T47D (cell line): ENCODE results near the gene AUTS2.

ENCODE experiments used
- DNase-seq, 2 experiments: peaks; one replicate each; pipeline versions ENCODE4 v3.0.0 to v3.0.0-alpha.2; 2011 to 2012; ENCODE audit warnings: low read depth in 1 of 2, low spot score in 1 of 2
- JUND ChIP-seq: IDR thresholded peaks from 2 replicates; pipeline ENCODE4 v1.6.1; 2012; ENCODE audit warnings: low read depth
- in situ Hi-C: cut with HindIII; loops from 2 replicates; pipeline ENCODE4 v1.10.0; 2016; ENCODE audit warnings: low sequenced_read_pairs, low pct_unique_long_range_greater_than_20kb

AUTS2 gene

DNA sequence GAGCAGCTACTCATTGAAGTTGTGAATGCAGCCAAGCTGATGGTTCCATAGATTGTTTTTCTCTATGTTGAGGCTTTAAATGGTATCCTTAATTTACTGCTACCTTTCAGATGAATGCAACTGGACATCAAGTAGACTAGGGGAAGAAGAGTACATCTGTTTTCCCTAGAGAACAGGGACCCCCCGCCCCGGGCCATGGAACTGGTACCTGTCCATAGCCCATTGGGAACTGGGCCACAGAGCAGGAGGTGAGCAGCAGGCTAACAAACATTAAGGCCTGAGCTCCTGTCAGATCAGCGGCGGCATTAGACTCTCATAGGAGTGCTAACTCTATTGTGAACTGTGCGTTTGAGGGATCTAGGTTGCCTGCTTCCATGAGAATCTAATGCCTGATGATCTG lies 391.3 kb downstream of the AUTS2 start:
- in situ Hi-C loops: no loop called here
- TF ChIP-seq JUND: no peak
- DNase-seq: no peak

DNA sequence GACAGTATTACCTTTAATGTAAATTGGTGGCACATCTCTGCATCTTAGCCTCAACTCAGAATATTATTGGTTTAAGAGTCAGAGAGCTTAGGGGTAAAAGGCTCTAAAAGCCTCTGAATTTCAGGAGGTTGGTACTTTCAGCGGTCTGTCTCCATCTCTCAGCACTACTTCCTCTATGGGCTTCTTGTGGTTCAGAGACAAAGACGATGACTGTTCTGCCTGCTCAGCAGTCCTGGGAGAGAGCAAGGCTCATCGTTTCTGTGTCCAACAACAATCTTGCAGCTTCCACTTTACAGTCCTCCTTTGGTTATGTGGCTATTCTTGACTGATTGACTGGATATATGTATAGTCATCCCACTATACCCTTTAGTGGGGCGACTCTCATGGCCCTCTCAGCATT lies 394.7 kb downstream of the AUTS2 start:
- in situ Hi-C loops: no loop called here
- TF ChIP-seq JUND: no peak
- DNase-seq: no peak

DNA sequence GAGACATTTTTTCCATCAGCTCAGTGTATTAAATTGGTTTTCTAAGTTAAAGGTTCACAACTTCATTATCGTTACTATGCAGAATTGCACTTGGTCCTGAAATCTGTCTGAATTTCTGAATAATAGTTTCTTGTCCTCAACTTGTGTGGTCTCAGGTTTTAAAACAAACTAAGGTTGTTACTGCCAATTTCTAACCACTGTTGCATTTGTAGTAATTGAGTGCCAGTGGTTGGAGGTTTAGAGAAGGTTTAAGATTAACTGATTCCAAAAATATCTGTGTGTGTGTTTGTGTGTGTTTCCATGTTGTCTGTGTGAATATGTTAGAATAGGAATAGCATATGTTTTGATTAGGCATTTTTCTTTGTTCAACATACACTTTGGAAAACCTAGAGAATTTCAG lies 395.9 kb downstream of the AUTS2 start:
- TF ChIP-seq JUND: no peak
- in situ Hi-C loops: no loop called here
- no peak for DNase-seq

DNA sequence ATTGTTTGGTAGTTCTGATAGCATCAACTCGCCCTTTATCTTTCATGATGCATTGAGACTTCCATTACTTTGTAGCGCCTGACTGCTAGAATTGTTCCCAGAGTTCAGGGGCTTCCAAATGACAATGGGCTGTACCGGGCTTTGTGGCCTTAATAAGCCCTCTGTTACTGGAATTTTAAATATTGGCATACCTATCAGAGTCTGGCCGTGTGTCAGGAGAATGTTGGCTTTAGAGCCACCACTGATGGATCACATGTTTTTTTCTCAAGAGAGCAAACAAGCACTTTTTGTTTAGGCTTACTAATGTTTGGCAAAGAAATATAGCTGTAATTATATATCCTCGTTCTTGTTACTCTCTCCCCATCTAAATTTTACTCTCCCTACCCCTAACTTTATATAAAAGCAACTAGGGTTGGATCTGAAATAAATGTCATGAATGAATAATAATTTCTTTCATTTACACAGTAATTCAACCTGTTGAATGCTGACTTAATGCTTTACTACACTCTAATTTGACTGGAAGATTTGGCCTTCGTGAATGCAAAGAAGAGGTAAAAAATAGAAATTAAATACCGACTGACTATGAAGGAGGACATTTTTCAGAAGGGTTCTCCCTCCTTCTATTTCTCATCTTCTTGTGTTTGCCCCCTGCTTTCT lies 396.7 kb downstream of the AUTS2 start:
- no peak for TF ChIP-seq JUND
- in situ Hi-C loops: no loop called here
- peak; percentile 27 to 64 for DNase-seq

DNA sequence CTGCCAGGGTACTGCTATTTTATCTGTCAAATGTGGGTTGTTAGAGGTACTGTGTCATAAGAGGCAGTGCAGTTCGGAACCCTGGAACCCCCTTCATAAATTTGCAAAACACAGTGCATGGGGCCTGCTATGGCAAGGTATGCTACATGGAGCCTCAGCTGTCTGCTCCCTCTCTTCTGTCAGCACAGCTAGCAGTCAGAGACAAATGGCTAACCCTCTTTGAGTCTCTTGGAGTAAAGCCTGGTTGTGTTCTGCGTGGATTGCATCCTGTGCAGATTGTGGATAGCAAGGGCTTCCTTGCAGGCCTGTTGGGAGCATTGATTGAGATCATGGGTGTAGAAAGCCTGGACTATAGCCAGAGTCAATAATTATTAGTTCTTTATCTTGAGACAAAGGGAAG lies 397.8 kb downstream of the AUTS2 start:
- no peak for TF ChIP-seq JUND
- in situ Hi-C loops: no loop called here
- no peak for DNase-seq

DNA sequence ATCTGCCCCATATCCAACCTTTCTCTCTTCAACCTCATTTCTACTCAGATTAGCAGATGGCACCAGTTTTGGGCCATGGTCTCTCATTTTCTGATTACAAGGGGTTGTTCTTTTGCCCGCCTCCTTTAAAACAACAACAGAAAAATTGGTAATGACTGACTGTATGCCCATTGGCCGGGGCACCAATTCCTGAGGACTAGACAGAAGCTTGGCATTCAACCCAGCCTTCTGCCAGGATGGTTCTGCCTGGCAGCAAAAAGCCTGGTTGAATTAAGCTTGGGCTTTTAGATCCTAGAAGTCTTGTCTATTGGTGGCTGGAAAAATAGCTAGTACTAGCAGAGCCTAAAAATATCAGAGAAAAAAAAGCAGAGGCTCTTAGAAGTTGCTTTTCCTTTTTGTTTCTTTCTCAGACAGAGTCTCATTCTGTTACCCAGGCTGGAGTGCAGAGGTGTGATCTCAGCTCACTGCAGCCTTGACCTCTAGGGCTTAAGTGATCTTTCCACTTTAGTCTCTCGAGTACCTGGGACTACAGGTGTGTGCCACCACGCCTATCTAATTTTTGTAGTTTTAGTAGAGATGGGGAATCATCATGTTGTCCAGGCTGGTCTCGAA lies 402.6 kb downstream of the AUTS2 start:
- no peak for TF ChIP-seq JUND
- in situ Hi-C loops: no loop called here
- no peak for DNase-seq

DNA sequence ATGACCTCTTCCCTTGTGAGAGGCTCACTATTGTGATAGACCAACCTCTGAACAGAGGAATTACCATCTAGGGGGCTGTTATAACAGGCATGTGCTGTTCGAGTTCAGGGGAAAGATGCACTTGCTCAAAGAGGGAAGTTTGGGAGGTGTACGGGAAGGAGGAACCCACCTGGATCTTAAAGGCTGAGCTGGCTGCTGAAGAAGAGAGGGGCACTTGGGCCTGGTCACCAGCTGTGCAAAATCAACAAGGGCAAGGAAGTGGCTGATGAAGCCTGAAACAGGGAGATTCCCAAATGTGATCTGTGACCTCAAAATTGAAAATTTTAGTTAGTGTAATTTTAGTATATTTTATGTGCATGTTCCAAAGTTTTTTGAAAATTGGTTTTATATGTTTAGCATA lies 407.2 kb downstream of the AUTS2 start:
- in situ Hi-C loops: no loop called here
- DNase-seq: no peak
- TF ChIP-seq JUND: no peak

DNA sequence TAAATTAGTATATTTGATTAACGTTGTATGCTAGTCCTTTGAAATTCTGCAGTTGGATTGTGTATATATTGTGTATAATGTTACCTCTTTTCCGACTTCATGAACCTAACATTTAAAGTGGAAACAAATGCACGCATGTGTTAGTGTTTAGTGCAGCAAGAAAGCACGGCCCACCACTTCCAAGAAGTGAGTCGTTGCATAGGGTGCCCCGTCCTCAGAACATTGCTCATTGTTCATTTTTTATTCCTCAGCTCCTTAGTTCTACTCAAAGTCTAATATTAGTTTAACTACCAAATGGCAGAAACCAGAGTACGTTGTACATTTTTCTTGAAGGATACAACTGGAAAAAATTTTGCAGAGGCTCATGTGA lies 407.6 kb downstream of the AUTS2 start:
- no peak for DNase-seq
- in situ Hi-C loops: no loop called here
- TF ChIP-seq JUND: no peak

DNA sequence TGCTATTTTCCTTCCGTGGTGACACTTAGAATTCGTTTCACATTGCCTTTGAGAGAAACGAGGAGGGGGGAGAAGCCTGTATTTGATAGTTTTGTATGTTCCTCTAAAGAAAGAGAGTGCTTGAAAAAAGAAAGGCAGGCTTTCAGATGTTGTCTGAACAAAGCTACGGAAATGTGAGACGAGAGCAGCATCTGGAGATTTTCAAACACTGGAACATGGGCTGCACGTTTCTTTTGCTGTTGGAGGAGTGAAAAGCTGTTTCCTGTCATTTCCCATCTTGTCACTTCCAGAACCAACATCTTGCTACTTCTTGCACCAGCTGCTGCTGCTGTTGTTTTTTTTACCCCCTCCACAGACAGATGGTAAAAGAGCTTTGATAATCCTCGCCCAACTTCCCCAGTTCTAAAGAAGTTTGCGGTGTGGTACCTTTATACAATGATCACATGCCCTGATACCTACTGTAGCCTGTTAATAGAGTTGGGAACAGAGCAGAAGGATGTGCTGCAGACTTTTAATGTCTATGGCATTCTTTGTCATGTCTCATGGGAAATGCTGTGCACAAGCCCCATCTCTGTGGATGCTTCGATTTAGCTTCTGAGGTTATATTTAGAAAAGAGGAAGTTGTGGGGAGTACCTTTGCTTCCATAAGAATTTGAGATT lies 408.1 kb downstream of the AUTS2 start:
- in situ Hi-C loops: no loop called here
- no peak for DNase-seq
- TF ChIP-seq JUND: no peak

DNA sequence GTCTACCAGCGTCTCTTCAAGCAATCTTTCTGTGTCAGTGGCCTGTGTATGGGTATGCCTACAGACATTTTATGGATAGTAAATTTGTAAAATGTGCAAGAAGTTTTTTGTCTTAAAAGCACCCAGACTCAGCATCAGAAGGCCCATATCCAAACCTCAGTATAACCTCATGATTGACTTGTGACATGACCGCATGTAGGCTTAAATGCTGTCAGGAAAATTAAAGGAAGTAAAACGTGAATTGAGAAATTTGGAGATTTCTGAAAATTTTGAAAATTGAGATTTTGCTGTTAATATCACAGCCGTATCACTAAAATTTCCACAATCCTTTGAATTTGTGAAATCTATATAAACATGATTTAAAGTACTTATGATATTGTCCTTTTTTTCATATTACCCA lies 410.2 kb downstream of the AUTS2 start:
- TF ChIP-seq JUND: no peak

DNA sequence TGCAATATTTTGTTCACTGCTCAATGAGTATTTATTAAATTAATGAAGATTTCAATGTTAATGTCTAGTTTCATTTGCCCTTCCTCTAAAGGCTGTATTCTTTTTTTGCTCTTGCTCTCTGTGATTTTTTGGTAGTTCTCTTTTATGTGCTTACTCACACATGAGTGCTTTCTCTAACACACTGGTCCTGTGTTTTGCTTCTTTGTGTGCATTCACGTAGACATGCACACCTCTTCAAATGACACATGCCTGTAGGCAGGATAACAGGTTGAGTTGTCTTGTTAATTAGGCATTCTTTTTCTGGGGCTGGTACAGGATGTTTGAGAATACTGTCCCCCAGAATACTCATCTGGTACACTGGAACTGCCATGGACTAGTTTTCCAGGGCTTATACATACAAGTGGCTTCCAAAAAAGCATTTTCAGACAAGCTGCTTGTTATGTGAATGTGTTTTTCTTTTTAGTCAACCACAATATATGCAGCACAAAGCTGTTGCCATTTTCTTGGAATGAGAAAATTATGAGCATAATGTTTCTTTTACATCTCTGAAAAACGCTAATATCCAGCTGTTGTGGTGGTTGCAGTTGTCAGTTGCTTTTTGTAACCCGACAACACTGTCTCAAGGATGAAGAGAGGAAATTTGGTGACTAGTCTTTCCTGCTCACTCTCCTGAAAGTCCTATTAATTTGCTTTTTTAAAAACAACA lies 416.4 kb downstream of the AUTS2 start:
- DNase-seq: no peak
- in situ Hi-C loops: no loop called here

More for the DNA sequence above, 410.2 kb downstream of the AUTS2 start:
- DNase-seq: no peak
- in situ Hi-C loops: no loop called here

DNA sequence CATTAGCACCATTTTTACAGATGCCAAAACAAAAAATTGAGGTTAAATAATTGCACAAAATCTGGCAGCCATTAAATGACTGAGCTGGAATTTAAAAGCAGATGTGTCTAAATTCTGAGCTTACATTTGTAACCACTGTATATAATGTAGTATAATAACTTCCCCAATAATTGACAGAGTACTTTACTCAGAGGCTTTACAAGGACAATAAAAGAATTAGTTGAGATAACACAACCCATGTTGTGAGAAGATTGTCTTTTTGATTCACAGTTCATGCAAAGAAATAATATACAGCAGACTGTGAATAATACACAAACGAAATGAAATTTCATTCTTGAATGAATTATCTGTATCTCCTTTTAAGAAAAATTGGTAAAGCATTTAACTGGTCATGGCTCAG lies 417.1 kb downstream of the AUTS2 start:
- TF ChIP-seq JUND: no peak
- in situ Hi-C loops: no loop called here
- DNase-seq: no peak

More for the DNA sequence above, 416.4 kb downstream of the AUTS2 start:
- TF ChIP-seq JUND: no peak
